GM12878 (cell line): Measurements from ENCODE around the gene RAB35. TPM values are rescaled to one million over a fixed set of nuclear protein-coding genes. Genes with fewer than 3 reads are reported as not detected.

Experiments
- ATAC-seq: fragments of 200-7000 bp; cut with Tn5 transposase; 3 replicates; pipeline ENCODE4 v1.9.1; 2020; ENCODE audit warnings: mild to moderate bottlenecking, moderate library complexity
- BruUV-seq: library from RNA; stranded (reverse); fragments of 400-500 nt; replicated peaks from 2 replicates; lab custom pipeline; 2021; lab: Mats Ljungman, UMichigan
- CTCF ChIA-PET: fragments of 300-600 bp; sonication (Branson Sonifier 250); formaldehyde crosslinking; extraction: SDS; loops from one replicate; lab custom pipeline; 2021; ENCODE audit warnings: inconsistent platforms; lab: Yijun Ruan, JAX
- POLR2A ChIA-PET: fragments of 350-600 bp; formaldehyde crosslinking; extraction: SDS; loops from one replicate; lab custom pipeline; 2021; ENCODE audit warnings: inconsistent platforms; lab: Charles Lee
- RAD21 ChIA-PET: fragments of 300-600 bp; sonication (Branson Sonifier 250); formaldehyde crosslinking; loops from one replicate; lab custom pipeline; 2023; ENCODE audit warnings: antibody characterized with exemption; ENCODE audit not compliant: unreplicated experiment; lab: Charles Lee
- SMC1A ChIA-PET: fragments of 300-600 bp; sonication (Branson Sonifier 250); formaldehyde crosslinking; loops from one replicate; lab custom pipeline; 2023; ENCODE audit not compliant: unreplicated experiment, uncharacterized antibody; lab: Charles Lee
- DNase-seq: peaks from one replicate; pipeline ENCODE4 v3.0.0-alpha.2; 2011; ENCODE audit warnings: low read depth, low spot score
- FAIRE-seq: peaks from 3 replicates; lab custom pipeline; 2011; peaks lifted over from hg19 to GRCh38; lab: Jason Lieb, UNC
- H2AFZ ChIP-seq: 2 replicates; pipeline ENCODE4 v1.6.0; 2011; ENCODE audit warnings: low read depth, low read length, control low read depth; ENCODE audit not compliant: control insufficient read depth
- H3K27ac ChIP-seq: 2 replicates; pipeline ENCODE4 v1.5.1; 2011; ENCODE audit warnings: control low read depth; ENCODE audit not compliant: control insufficient read depth, insufficient read depth
- H3K27me3 ChIP-seq, 2 experiments: replicated peaks in 1 of 2; 2 replicates each; pipeline versions ENCODE4 v1.6.0 to v1.6.1; 2011; ENCODE audit warnings: low read length in 1 of 2; ENCODE audit not compliant: control insufficient read depth in 2 of 2, insufficient read depth in 2 of 2
- H3K36me3 ChIP-seq, 2 experiments: 2 replicates each; pipeline ENCODE4 v1.5.1; 2011; ENCODE audit warnings: low read length in 1 of 2; ENCODE audit not compliant: control insufficient read depth in 2 of 2, insufficient read depth in 2 of 2
- H3K4me1 ChIP-seq: 2 replicates; pipeline ENCODE4 v1.6.1; 2011; ENCODE audit warnings: mild to moderate bottlenecking, low read length, moderate library complexity, mixed read lengths; ENCODE audit not compliant: control insufficient read depth, insufficient read depth
- H3K4me2 ChIP-seq: 2 replicates; pipeline ENCODE4 v1.6.0; 2011; ENCODE audit warnings: control low read depth; ENCODE audit not compliant: control insufficient read depth, insufficient read depth
- H3K4me3 ChIP-seq: fragments of 200-600 bp; sonication (generic); 2 replicates; pipeline ENCODE4 v1.5.1; 2016
- H3K79me2 ChIP-seq: 2 replicates; pipeline ENCODE4 v1.6.0; 2011; ENCODE audit warnings: low read length; ENCODE audit not compliant: control insufficient read depth, insufficient read depth
- H3K9ac ChIP-seq: 2 replicates; pipeline ENCODE4 v1.8.0; 2011; ENCODE audit warnings: low read length, control low read depth, mixed read lengths; ENCODE audit not compliant: control insufficient read depth, insufficient read depth
- H3K9me3 ChIP-seq: replicated peaks from 3 replicates; pipeline ENCODE4 v1.5.1; 2011; ENCODE audit warnings: mild to moderate bottlenecking, low read length; ENCODE audit not compliant: control insufficient read depth, insufficient read depth
- H4K20me1 ChIP-seq: 2 replicates; pipeline ENCODE4 v1.6.0; 2011; ENCODE audit not compliant: control insufficient read depth, insufficient read depth
- CTCF ChIP-seq, 3 experiments: IDR thresholded peaks in 2 of 3; conservative IDR thresholded peaks in 1 of 3; 2 replicates each; pipeline ENCODE4 v1.5.1; 2011; ENCODE audit warnings: low read depth in 3 of 3, low read length in 3 of 3, mild to moderate bottlenecking in 3 of 3, control low read depth in 2 of 3, moderate library complexity in 2 of 3, inconsistent platforms in 1 of 3, mixed read lengths in 1 of 3; ENCODE audit not compliant: control insufficient read depth in 2 of 3, insufficient read depth in 1 of 3; ENCODE audit errors: extremely low read depth in 1 of 3
- DPF2 ChIP-seq: fragments of 450-650 bp; IDR thresholded peaks from 2 replicates; pipeline ENCODE4 v1.6.1; 2017; ENCODE audit warnings: mild to moderate bottlenecking
- ETV6 ChIP-seq, 2 experiments: fragments of 450-650 bp in 1 of 2; IDR thresholded peaks in 1 of 2; conservative IDR thresholded peaks in 1 of 2; 2 replicates each; pipeline ENCODE4 v1.6.1; 2014; ENCODE audit warnings: antibody characterized with exemption in 1 of 2, borderline replicate concordance in 1 of 2, low read depth in 1 of 2, mild to moderate bottlenecking in 1 of 2, moderate library complexity in 1 of 2
- GABPA ChIP-seq: IDR thresholded peaks from 2 replicates; pipeline ENCODE4 v1.6.1; 2014; ENCODE audit warnings: antibody characterized with exemption, low read depth, mild to moderate bottlenecking, inconsistent platforms
- IKZF2 ChIP-seq, 2 experiments: fragments of 450-650 bp; IDR thresholded peaks; 2 replicates each; pipeline ENCODE4 v1.6.1; 2017; ENCODE audit warnings: mild to moderate bottlenecking in 2 of 2, moderate library complexity in 2 of 2
- IRF4 ChIP-seq: IDR thresholded peaks from 2 replicates; pipeline ENCODE4 v1.6.1; 2011; ENCODE audit warnings: low read depth, low read length
- KAT2A ChIP-seq: conservative IDR thresholded peaks from 2 replicates; pipeline ENCODE4 v1.6.1; 2011; ENCODE audit warnings: low read depth, low read length; ENCODE audit not compliant: control insufficient read depth
- KLF5 ChIP-seq: fragments of 450-650 bp; IDR thresholded peaks from 2 replicates; pipeline ENCODE4 v1.6.1; 2014; ENCODE audit warnings: mild to moderate bottlenecking; ENCODE audit not compliant: partially characterized antibody
- NFYA ChIP-seq: IDR thresholded peaks from 2 replicates; pipeline ENCODE4 v1.6.1; 2011; ENCODE audit warnings: low read depth, mild to moderate bottlenecking, low read length, improper control_type of control experiment, borderline replicate concordance
- PKNOX1 ChIP-seq: fragments of 450-650 bp; IDR thresholded peaks from 2 replicates; pipeline ENCODE4 v1.6.1; 2016; ENCODE audit warnings: mild to moderate bottlenecking
- RAD51 ChIP-seq: fragments of 450-650 bp; IDR thresholded peaks from 2 replicates; pipeline ENCODE4 v1.6.1; 2016; ENCODE audit warnings: moderate library complexity, mild to moderate bottlenecking, inconsistent platforms
- STAT1 ChIP-seq: fragments of 450-650 bp; conservative IDR thresholded peaks from 2 replicates; pipeline ENCODE4 v1.6.1; 2014; ENCODE audit warnings: antibody characterized with exemption, mild to moderate bottlenecking
- SUZ12 ChIP-seq: fragments of 200-600 bp; sonication (generic); IDR thresholded peaks from one replicate; pipeline ENCODE4 v1.6.1; 2018; ENCODE audit warnings: antibody characterized with exemption, mild to moderate bottlenecking; ENCODE audit not compliant: unreplicated experiment
- TARDBP ChIP-seq: IDR thresholded peaks from 2 replicates; pipeline ENCODE4 v1.6.1; 2016; ENCODE audit warnings: borderline replicate concordance
- ZNF592 ChIP-seq: fragments of 450-650 bp; IDR thresholded peaks from 2 replicates; pipeline ENCODE4 v1.6.1; 2017; ENCODE audit warnings: mild to moderate bottlenecking, moderate library complexity
- WGBS: methylation state at CpG from one replicate; pipeline ENCODE4 v1.1.6; 2016; ENCODE audit warnings: low lambda C conversion rate; ENCODE audit not compliant: insufficient replicate concordance, insufficient coverage; ENCODE audit errors: missing lambda C conversion rate; 5-methylcytosine and 5-hydroxymethylcytosine counted together
- in situ Hi-C: fragments of 300-500 bp; cut with MboI; formaldehyde crosslinking; loops from 9 replicates; pipeline ENCODE4 v1.14.3; 2018; ENCODE audit warnings: mixed read lengths
- intact Hi-C: fragments of 100-400 bp; cut with micrococcal nuclease; formaldehyde crosslinking; loops from one replicate; pipeline ENCODE4 v1.14.2; 2022; ENCODE audit not compliant: unreplicated experiment
- polyA plus RNA-seq, 11 experiments: library from polyadenylated mRNA; depleted of rRNA in 4 of 11; unstranded in 6 of 11; stranded (reverse) in 5 of 11; fragments of >200 nt; fragmentation: Nextera tagmentation in 4 of 11; fragmentation: Illumina TruSeq in 1 of 11; extraction: Ambion mirVana in 4 of 11; extraction: Trizol in 1 of 11; gene quantifications; 1 replicate in 1 of 11; 2 replicates in 10 of 11; pipeline versions ENCODE4 v1.2.1 to v1.2.3, GENCODE V29; 2011 to 2016; ENCODE audit warnings: inconsistent platforms in 2 of 11, missing spikeins in 2 of 11, low read depth in 1 of 11
- total RNA-seq, 4 experiments: library from RNA; depleted of rRNA in 3 of 4; stranded (reverse); fragments of >200 nt in 3 of 4; fragmentation: Illumina TruSeq in 1 of 4; extraction: Trizol in 1 of 4; gene quantifications; 2 replicates each; pipeline versions ENCODE4 v1.2.1 to v1.2.3, GENCODE V29; 2013 to 2021

RAB35 gene
- total and polyA plus RNA-seq, 10 of the 15 experiments (the other 5 are each of a cell fraction or from before 2014, with no cell fraction given): 0.76 to 99.2 (median 43.8) TPM

GRCh38 chr12:120103044-120103338 lies 13.6 kb downstream of the RAB35 start:
- H3K27me3 ChIP-seq: no peaks in the 10 kb centered on the region

More at GRCh38 chr12:120103044-120103338, 13.6 kb downstream of the RAB35 start:
- Histone ChIP-seq H3K9ac (no peak overlapping the region), H3K4me2 (no peak overlapping the region), H4K20me1 (no peaks in the 10 kb centered on the region; the same call in 1 of the 2 replicates), H3K79me2 (peaks cover 56% of the 10 kb centered on the region), H2AFZ (no peak overlapping the region), H3K4me3 (no peak overlapping the region), H3K9me3 (no peaks in the 10 kb centered on the region), H3K27ac (no peak overlapping the region), H3K4me1 (peaks cover 16% of the 10 kb centered on the region), H3K36me3 (peaks cover 34 to 60% of the 10 kb centered on the region in 2 experiments)
- ATAC-seq (no peak), DNase-seq (no peak), FAIRE-seq (no peak)
- no TSS peak for BruUV-seq
- RAD21 ChIA-PET: interaction anchor here (1.2 kb wide), 1 partner anchor 16 kb away, joined by 3 read pairs; no protein-coding TSS in a partner anchor
- in situ Hi-C loops (no loop called here), intact Hi-C loops (no loop called here)
- POLR2A ChIA-PET: interaction anchor here (1.6 kb wide), 1 partner anchor 12 kb away, joined by 3 read pairs; no protein-coding TSS in a partner anchor
- SMC1A ChIA-PET: interaction anchor here (1.1 kb wide), 1 partner anchor 9 kb away, joined by 3 read pairs; no protein-coding TSS in a partner anchor
- 97% methylated on average over 11 of the region's 11 CpGs for WGBS
- TF ChIP-seq KLF5: no peak
- TF ChIP-seq DPF2: no peak
- no peak for TF ChIP-seq SUZ12
- TF ChIP-seq STAT1: no peak
- TF ChIP-seq NFYA: no peak
- TF ChIP-seq IKZF2 (IDR thresholded peaks at IDR 0.05): no peak
- TF ChIP-seq ZNF592: no peak
- no peak for TF ChIP-seq TARDBP
- no peak for TF ChIP-seq CTCF (IDR thresholded peaks at IDR 0.05 in 2 of 3, conservative IDR thresholded peaks at IDR 0.05 in 1 of 3; ENCODE audit: control insufficient read depth in 2 of 3, extremely low read depth in 1 of 3, insufficient read depth in 1 of 3, low read depth in 3 of 3, low read length in 3 of 3)
- TF ChIP-seq KAT2A: no peak
- TF ChIP-seq ETV6 (conservative IDR thresholded peaks at IDR 0.05 in 1 of 2, IDR thresholded peaks at IDR 0.05 in 1 of 2; ENCODE audit: borderline replicate concordance in 1 of 2, low read depth in 1 of 2): no peak
- no peak for TF ChIP-seq GABPA
- no peak for TF ChIP-seq IRF4
- TF ChIP-seq PKNOX1: no peak
- no peak for TF ChIP-seq RAD51
- CTCF ChIA-PET: interaction anchor here (0.6 to 1.0 kb wide), 3 partner anchors 16 to 429 kb away, joined by 3 read pairs; no protein-coding TSS in a partner anchor
